ENCODE data around the gene TSNAXIP1. TPM values are rescaled to one million over a fixed set of nuclear protein-coding genes. Genes with fewer than 3 reads are reported as not detected.
A peak's percentile ranks its signal among the peaks of the same experiment; 100 is the strongest.

Gene TSNAXIP1
- total RNA-seq, 2 donors from 2014 or later = 2.1 to 8.0 TPM

DNA sequence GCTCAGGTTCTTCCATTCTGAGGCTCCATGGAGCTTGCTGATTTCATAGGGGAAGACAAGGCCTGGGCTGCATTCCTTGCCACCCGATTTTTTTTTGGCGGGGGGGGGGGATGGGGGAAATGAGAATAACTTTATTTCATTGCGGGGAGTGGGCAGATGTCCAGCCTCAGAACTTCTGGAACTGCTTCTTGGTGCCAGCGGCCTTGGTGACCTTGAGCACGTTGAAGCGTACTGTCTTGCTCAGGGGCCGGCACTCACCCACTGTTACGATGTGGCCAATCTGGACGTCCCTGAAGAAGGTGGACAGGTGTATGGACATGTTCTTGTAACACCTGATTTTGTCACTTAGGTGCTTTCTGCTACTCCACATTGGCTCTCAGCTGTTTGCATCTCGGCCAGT is 49.1 kb downstream of the TSNAXIP1 start:
- DNase-seq (ENCODE audit: low spot score) = no peak
- intact Hi-C loops (cut with DNase I) = no loop called here
- Histone ChIP-seq H3K9me3 (no peaks in the 10 kb centered on the region), H3K27ac (no peak overlapping the region), H3K4me1 (replicated peaks) (peaks cover 4% of the 10 kb centered on the region), H3K27me3 (replicated peaks; ENCODE audit: insufficient read depth) (no peaks in the 10 kb centered on the region), H3K4me3 (no peak overlapping the region), H3K36me3 (no peaks in the 10 kb centered on the region)
- WGBS = 75% methylated on average over 10 of the region's 10 CpGs
- TF ChIP-seq, protein P1, sequence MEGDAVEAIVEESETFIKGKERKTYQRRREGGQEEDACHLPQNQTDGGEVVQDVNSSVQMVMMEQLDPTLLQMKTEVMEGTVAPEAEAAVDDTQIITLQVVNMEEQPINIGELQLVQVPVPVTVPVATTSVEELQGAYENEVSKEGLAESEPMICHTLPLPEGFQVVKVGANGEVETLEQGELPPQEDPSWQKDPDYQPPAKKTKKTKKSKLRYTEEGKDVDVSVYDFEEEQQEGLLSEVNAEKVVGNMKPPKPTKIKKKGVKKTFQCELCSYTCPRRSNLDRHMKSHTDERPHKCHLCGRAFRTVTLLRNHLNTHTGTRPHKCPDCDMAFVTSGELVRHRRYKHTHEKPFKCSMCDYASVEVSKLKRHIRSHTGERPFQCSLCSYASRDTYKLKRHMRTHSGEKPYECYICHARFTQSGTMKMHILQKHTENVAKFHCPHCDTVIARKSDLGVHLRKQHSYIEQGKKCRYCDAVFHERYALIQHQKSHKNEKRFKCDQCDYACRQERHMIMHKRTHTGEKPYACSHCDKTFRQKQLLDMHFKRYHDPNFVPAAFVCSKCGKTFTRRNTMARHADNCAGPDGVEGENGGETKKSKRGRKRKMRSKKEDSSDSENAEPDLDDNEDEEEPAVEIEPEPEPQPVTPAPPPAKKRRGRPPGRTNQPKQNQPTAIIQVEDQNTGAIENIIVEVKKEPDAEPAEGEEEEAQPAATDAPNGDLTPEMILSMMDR (IDR thresholded peaks at IDR 0.05) = no peak
- TF ChIP-seq POLR2AphosphoS5 (IDR thresholded peaks at IDR 0.05) (no peak), POLR2A (IDR thresholded peaks at IDR 0.05) (no peak)

DNA sequence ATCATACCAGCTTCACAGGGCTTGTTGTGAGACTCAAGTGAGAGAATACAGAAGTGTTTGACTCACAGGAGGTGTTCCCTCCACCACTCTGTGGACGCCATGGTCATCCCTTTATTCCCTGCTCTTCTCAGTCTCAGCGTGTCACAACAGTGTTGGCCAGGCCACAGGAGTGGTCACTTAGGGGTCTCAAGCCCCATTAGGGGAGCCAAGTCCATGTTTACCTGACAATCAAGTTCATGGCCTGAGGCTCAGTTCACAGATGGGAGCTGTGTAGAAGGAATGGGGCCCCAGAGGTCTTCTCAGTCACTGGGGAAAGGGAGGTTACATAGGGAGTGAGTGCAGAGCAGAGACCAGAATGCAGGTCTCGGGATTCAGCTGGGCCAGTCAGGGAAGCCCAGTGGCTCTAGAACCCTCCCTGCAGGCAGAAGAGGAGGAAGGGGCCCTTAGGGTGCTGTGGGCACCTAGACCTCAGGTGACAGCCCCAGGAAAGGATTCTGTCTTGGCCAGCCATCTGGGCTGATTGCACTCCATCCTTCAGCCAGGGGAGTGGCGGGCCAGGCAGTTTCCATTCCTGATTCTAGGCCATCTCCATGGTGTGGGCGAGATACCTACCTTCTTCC is 50.3 kb downstream of the TSNAXIP1 start:
- intact Hi-C loops (cut with DNase I) = no loop called here
- no peak overlapping the region for H3K4me3 ChIP-seq
- no peaks in the 10 kb centered on the region for H3K36me3 ChIP-seq
- peaks cover 4% of the 10 kb centered on the region for H3K4me1 ChIP-seq (replicated peaks)
- H3K9me3 ChIP-seq = no peaks in the 10 kb centered on the region
- H3K27me3 ChIP-seq (replicated peaks; ENCODE audit: insufficient read depth) = no peaks in the 10 kb centered on the region
- TF ChIP-seq POLR2A (IDR thresholded peaks at IDR 0.05) = no peak
- TF ChIP-seq, protein P1 (IDR thresholded peaks at IDR 0.05) = no peak
- TF ChIP-seq POLR2AphosphoS5 (IDR thresholded peaks at IDR 0.05) = no peak
- H3K27ac ChIP-seq = no peak overlapping the region
- 87% methylated on average over 5 of the region's 5 CpGs for WGBS
- DNase-seq (ENCODE audit: low spot score) = no peak

DNA sequence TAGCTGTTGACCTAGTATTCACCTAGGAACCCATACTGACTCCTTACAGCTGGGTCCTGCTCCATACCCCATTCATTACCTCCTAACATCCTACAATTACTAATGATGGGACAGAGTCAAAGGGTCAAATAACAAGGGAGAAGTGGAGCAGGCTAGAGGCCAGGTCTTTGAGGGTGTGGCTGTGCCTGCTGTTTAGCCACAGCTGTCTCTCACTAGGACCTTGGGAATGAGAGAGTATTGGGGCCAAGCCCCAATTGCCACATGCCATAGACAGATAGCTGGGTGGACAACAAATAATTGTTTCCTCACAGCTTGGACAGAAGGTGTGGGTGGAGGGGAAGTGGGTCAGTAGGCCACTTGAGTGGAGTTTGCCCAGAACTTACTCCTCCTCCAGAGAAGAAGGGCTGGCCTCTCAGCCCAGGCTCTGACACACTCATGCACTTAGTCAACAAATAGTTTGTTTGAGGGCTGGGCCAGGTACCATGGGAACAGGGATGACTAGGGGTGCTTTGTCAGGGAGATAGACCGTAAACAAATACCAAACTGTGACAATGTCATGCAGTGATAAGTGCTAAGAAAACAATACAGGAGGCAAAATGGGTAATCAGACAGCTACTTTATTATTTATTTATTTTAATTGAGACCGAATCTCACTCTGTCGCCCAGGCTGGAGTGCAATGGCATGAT is 51.0 kb downstream of the TSNAXIP1 start:
- no peak for TF ChIP-seq POLR2AphosphoS5 (IDR thresholded peaks at IDR 0.05)
- TF ChIP-seq, protein P1 (IDR thresholded peaks at IDR 0.05) = no peak
- TF ChIP-seq POLR2A (IDR thresholded peaks at IDR 0.05) = no peak
- peaks cover 4% of the 10 kb centered on the region for H3K4me1 ChIP-seq (replicated peaks)
- intact Hi-C loops (cut with DNase I) = no loop called here
- peak; percentile 40 for DNase-seq (ENCODE audit: low spot score)
- H3K4me3 ChIP-seq = no peak overlapping the region
- H3K9me3 ChIP-seq = no peaks in the 10 kb centered on the region
- no peaks in the 10 kb centered on the region for H3K27me3 ChIP-seq (replicated peaks; ENCODE audit: insufficient read depth)
- H3K27ac ChIP-seq = no peak overlapping the region
- H3K36me3 ChIP-seq = no peaks in the 10 kb centered on the region
- 51% methylated on average over 3 of the region's 3 CpGs for WGBS

DNA sequence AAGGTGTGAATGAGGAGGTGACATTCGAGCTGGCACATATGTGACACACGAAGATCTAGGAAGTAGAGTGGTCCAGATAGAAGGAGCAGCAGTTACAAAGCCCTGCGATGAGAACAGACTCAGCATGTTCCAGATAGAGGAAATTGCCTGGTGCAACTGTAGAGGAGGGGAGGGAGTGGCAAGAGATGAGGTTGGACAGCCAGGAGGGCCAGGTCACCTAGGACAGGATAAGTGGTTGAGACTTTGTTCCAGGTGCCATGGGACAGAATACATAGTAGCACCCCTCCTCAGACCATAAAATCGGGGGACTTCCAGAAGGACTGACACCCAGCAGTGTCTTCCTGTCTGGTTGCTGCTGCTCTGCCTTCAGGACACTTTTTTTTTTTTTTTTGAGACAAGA is 51.8 kb downstream of the TSNAXIP1 start:
- Histone ChIP-seq H3K4me3 (no peak overlapping the region), H3K9me3 (no peaks in the 10 kb centered on the region), H3K27ac (no peak overlapping the region), H3K4me1 (replicated peaks) (peaks cover 4% of the 10 kb centered on the region), H3K27me3 (replicated peaks; ENCODE audit: insufficient read depth) (no peaks in the 10 kb centered on the region), H3K36me3 (no peaks in the 10 kb centered on the region)
- no peak for DNase-seq (ENCODE audit: low spot score)
- intact Hi-C loops (cut with DNase I) = no loop called here
- WGBS = 72% methylated on average over 4 of the region's 4 CpGs
- TF ChIP-seq, protein P1 (IDR thresholded peaks at IDR 0.05) = no peak
- TF ChIP-seq POLR2AphosphoS5 (IDR thresholded peaks at IDR 0.05) (no peak), POLR2A (IDR thresholded peaks at IDR 0.05) (no peak)
